Brain microvascular endothelial cell (primary cell): Measurements from ENCODE around the gene CACHD1.
A peak's percentile ranks its signal among the peaks of the same experiment; 100 is the strongest.

Experiments used
- DNase-seq: peaks from one replicate; pipeline ENCODE4 v3.0.0-alpha.2; 2020
- H3K27ac ChIP-seq: fragments of 250-450 bp; sonication (Bioruptor Pico); 2 replicates; pipeline ENCODE4 v1.5.1; 2020; ENCODE audit warnings: mild to moderate bottlenecking, moderate library complexity
- H3K27me3 ChIP-seq: fragments of 250-450 bp; sonication (Bioruptor Pico); replicated peaks from 2 replicates; pipeline ENCODE4 v1.5.1; 2020; ENCODE audit warnings: mild to moderate bottlenecking
- H3K36me3 ChIP-seq: fragments of 250-450 bp; sonication (Bioruptor Pico); replicated peaks from 2 replicates; pipeline ENCODE4 v1.5.1; 2020; ENCODE audit warnings: mild to moderate bottlenecking
- H3K4me3 ChIP-seq: 2 replicates; pipeline ENCODE4 v1.5.1; 2011; ENCODE audit warnings: low read depth, mild to moderate bottlenecking, control low read depth, low read length, moderate library complexity
- CTCF ChIP-seq: IDR thresholded peaks from 2 replicates; pipeline ENCODE4 v1.5.1; 2011; ENCODE audit warnings: low read depth, mild to moderate bottlenecking, moderate library complexity, low read length, control low read depth, inconsistent platforms; ENCODE audit errors: missing control alignments
- in situ Hi-C: cut with HindIII; loops from 2 replicates; pipeline ENCODE4 v1.10.0; 2017; ENCODE audit warnings: low sequenced_read_pairs, low pct_ligation_motif_present

CACHD1 gene

DNA sequence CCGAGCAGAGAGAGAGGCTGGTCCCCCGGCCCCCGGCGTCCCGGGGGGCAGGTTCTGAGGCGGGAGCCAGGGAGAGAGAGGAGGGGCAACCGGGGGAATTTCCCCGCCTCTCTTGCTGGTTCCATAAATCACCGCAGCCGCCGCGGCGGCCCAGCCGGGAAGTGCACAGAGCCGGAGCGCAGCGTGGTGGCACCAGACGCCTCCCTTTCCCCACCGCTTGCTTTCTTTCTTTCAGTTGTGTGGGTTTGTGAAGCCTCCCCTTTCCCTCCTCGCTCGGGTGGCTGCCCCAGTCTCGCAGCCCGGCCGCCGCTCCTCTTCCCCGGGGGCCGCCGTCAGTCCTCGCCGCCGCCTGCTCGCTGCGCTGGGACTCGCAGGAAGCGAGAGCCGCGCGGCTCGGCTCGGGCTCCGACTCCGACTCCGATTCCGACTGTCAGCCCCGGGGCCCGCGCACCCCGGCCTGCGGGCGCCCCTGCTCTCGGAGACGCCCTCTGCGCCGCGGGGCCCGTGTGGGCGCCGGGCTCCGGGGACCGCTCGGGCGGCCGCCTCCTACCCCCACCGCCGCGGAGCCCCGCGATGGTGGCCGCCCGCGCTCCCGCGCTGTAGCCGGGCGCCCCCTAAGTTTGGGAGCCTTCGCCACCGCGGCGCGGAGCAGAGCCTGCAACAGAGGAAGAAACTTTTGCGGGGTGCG lies at the start of gene CACHD1:
CACHD1 (plus strand) TSS at position 153 of the 688 bp plus-strand sequence. CDS start 616 bp downstream, outside the sequence.
- in situ Hi-C loops: no loop called here

GRCh38 chr1:64421377-64421776 lies 48.6 kb upstream of the CACHD1 start:
- peak; percentile 29 for DNase-seq
- H3K27me3 ChIP-seq: no peaks in the 10 kb centered on the region
- in situ Hi-C loops: no loop called here
- no peak overlapping the region for H3K27ac ChIP-seq
- H3K36me3 ChIP-seq: no peaks in the 10 kb centered on the region
- no peak for TF ChIP-seq CTCF
- H3K4me3 ChIP-seq: no peak overlapping the region

More for the DNA sequence above, at the start of gene CACHD1:
- H3K27me3 ChIP-seq: no peaks in the 10 kb centered on the region
- no peaks in the 10 kb centered on the region for H3K36me3 ChIP-seq
- TF ChIP-seq CTCF: peak; percentile 60
- H3K27ac ChIP-seq: no peak within 1 kb of the TSS
- peak within 1 kb of the TSS; percentile 64 for H3K4me3 ChIP-seq
- peak; percentile 75 for DNase-seq

DNA sequence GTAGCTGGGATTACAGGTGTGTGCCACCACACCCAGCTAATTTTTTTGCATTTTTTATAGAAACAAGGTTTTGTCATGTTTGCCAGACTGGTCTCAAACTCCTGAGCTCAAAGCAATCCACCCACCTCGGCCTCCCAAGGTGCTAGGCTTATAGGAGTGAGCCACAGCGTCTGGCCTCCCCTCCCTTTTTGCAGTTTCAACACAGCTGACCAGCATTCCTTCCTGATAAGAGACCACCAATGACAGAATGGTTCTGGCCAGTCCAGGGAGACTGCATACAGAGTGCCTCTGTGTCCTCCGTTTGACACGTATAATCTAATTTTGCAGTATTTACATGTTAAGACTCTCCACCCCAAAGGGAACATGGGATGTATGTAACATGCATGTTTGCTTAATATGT lies 46.4 kb upstream of the CACHD1 start:
- DNase-seq: no peak
- TF ChIP-seq CTCF: no peak
- in situ Hi-C loops: no loop called here
- H3K4me3 ChIP-seq: no peak overlapping the region
- H3K27me3 ChIP-seq: no peaks in the 10 kb centered on the region
- H3K36me3 ChIP-seq: no peaks in the 10 kb centered on the region
- H3K27ac ChIP-seq: no peak overlapping the region

DNA sequence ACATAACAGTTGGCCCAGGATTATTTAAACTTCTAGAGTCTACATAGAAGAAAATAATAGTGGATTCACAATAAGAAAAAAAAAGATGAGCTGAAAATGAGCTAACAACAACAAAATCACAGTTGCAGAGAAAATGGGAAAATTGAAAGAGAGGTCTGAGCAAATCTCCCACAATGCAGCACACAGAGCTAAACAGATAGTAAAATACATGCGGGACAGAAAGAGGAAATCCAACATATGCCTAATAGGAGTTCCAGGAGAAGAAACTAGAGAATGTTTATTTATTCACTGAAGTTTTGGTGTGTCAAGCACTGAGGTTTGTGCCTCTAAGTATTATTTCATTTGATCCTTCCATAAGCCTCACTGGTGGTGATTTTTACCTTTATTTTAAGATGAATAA lies 45.5 kb upstream of the CACHD1 start:
- no peak for TF ChIP-seq CTCF
- in situ Hi-C loops: no loop called here
- H3K4me3 ChIP-seq: no peak overlapping the region
- no peaks in the 10 kb centered on the region for H3K27me3 ChIP-seq
- no peaks in the 10 kb centered on the region for H3K36me3 ChIP-seq
- DNase-seq: no peak
- no peak overlapping the region for H3K27ac ChIP-seq

DNA sequence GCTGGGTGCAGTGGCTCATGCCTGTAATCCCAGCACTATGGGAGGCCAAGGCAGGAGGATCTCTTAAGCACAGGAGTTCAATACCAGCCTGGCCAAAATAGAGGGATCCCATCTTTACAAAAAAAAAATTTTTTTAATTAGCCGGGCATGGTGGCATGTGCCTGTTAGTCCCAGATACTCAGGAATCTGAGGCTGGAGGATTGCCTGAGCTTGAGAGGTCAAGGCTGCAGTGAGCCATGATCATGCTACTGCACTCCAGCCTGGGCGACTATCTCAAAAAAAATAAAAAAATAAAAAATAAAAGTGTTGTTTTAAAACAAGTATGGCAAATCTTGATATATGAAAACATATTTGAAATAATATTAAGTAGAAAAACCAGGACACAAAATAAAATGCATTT lies 44.4 kb upstream of the CACHD1 start:
- in situ Hi-C loops: no loop called here
- H3K27ac ChIP-seq: no peak overlapping the region
- TF ChIP-seq CTCF: no peak
- no peak for DNase-seq
- H3K27me3 ChIP-seq: no peaks in the 10 kb centered on the region
- no peaks in the 10 kb centered on the region for H3K36me3 ChIP-seq
- H3K4me3 ChIP-seq: no peak overlapping the region

DNA sequence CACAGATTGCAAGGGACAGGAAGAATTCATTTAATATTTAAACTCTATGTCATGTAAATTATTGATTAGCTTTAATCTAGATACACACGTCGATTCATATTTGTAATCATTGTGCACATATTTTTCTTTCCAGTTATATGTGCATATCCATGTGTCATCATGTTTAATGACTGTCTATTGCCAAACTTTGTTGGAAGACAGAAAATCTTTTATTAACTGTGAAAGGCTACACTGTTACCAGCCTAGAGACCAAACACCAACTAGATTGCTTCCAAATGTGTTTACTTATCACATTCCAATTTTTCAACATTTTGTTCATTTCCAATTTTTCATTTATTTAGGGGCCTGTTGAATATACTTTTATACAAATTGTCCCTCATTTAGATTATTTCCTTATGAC lies 43.2 kb upstream of the CACHD1 start:
- Histone ChIP-seq H3K27ac (no peak overlapping the region), H3K4me3 (no peak overlapping the region), H3K27me3 (no peaks in the 10 kb centered on the region), H3K36me3 (no peaks in the 10 kb centered on the region)
- DNase-seq: no peak
- no peak for TF ChIP-seq CTCF
- in situ Hi-C loops: no loop called here
